ENCODE results near the gene IGFBPL1. TPM values are rescaled to one million over a fixed set of nuclear protein-coding genes. Genes with fewer than 3 reads are reported as not detected.

IGFBPL1 gene
- total RNA-seq, 2 experiments from 2014 or later = not detected

GRCh38 chr9:38362852-38363588 is 61.2 kb downstream of the IGFBPL1 start:
- CTCF ChIA-PET (ENCODE audit: unreplicated experiment) = no interaction called here
- H3K4me2 ChIP-seq (ENCODE audit: low read length) = no peak overlapping the region; the same call in 1 of the 2 replicates
- BruUV-seq (replicated peaks) = no TSS peak
- peak; percentile 31 for DNase-seq (ENCODE audit: low spot score)
- no peaks in the 10 kb centered on the region for H4K20me1 ChIP-seq (ENCODE audit: insufficient read depth, low read length)
- H3K79me2 ChIP-seq (ENCODE audit: insufficient read depth, low read depth, low read length) = no peaks in the 10 kb centered on the region
- no peak overlapping the region for H2AFZ ChIP-seq (ENCODE audit: low read length)
- H3K4me3 ChIP-seq (ENCODE audit: low read depth, low read length, poor library complexity, severe bottlenecking) = no peak overlapping the region
- no peaks in the 10 kb centered on the region for H3K9me3 ChIP-seq (ENCODE audit: low read length)
- intact Hi-C loops (cut with micrococcal nuclease; ENCODE audit: unreplicated experiment) = no loop called here
- H3K27ac ChIP-seq (ENCODE audit: low read depth, low read length, poor library complexity, severe bottlenecking) = no peak overlapping the region
- TF ChIP-seq EZH2phosphoT487 (IDR thresholded peaks at IDR 0.05; ENCODE audit: borderline replicate concordance, low read depth, low read length) (no peak), CTCF (conservative IDR thresholded peaks at IDR 0.05; ENCODE audit: low read length) (peak; percentile 73)
- POLR2A ChIA-PET = no interaction called here
- no peaks in the 10 kb centered on the region for H3K4me1 ChIP-seq (ENCODE audit: insufficient read depth, low read length, poor library complexity, severe bottlenecking)
- no peaks in the 10 kb centered on the region for H3K36me3 ChIP-seq (ENCODE audit: insufficient read depth, low read length)
- no peaks in the 10 kb centered on the region for H3K9me2 ChIP-seq (ENCODE audit: insufficient read depth, low read length)

GRCh38 chr9:38361473-38361850 is 62.8 kb downstream of the IGFBPL1 start:
- Histone ChIP-seq H3K27ac (ENCODE audit: low read depth, low read length, poor library complexity, severe bottlenecking) (no peak overlapping the region), H3K79me2 (ENCODE audit: insufficient read depth, low read depth, low read length) (no peaks in the 10 kb centered on the region), H3K9me2 (ENCODE audit: insufficient read depth, low read length) (no peaks in the 10 kb centered on the region), H3K9me3 (ENCODE audit: low read length) (no peaks in the 10 kb centered on the region), H3K4me3 (ENCODE audit: low read depth, low read length, poor library complexity, severe bottlenecking) (no peak overlapping the region), H2AFZ (ENCODE audit: low read length) (no peak overlapping the region), H3K4me1 (ENCODE audit: insufficient read depth, low read length, poor library complexity, severe bottlenecking) (no peaks in the 10 kb centered on the region), H3K36me3 (ENCODE audit: insufficient read depth, low read length) (no peaks in the 10 kb centered on the region), H3K4me2 (ENCODE audit: low read length) (no peak overlapping the region), H4K20me1 (ENCODE audit: insufficient read depth, low read length) (no peaks in the 10 kb centered on the region)
- no TSS peak for BruUV-seq (replicated peaks)
- ChIA-PET POLR2A (interaction anchor here (1.0 kb wide), 1 partner anchor 19 kb away, joined by 3 read pairs; no protein-coding TSS in a partner anchor), CTCF (ENCODE audit: unreplicated experiment) (no interaction called here)
- intact Hi-C loops (cut with micrococcal nuclease; ENCODE audit: unreplicated experiment) = no loop called here
- TF ChIP-seq EZH2phosphoT487 (IDR thresholded peaks at IDR 0.05; ENCODE audit: borderline replicate concordance, low read depth, low read length) = no peak
- no peak for TF ChIP-seq CTCF (conservative IDR thresholded peaks at IDR 0.05; ENCODE audit: low read length)
- no peak for DNase-seq (ENCODE audit: low spot score)

- Histone ChIP-seq H3K9me3 (ENCODE audit: low read length) (no peaks in the 10 kb centered on the region), H3K4me2 (ENCODE audit: low read length) (no peak overlapping the region), H3K4me3 (ENCODE audit: low read depth, low read length, poor library complexity, severe bottlenecking) (no peak overlapping the region), H3K4me1 (ENCODE audit: insufficient read depth, low read length, poor library complexity, severe bottlenecking) (no peaks in the 10 kb centered on the region), H2AFZ (ENCODE audit: low read length) (no peak overlapping the region), H3K79me2 (ENCODE audit: insufficient read depth, low read depth, low read length) (no peaks in the 10 kb centered on the region), H3K9me2 (ENCODE audit: insufficient read depth, low read length) (no peaks in the 10 kb centered on the region), H4K20me1 (ENCODE audit: insufficient read depth, low read length) (no peaks in the 10 kb centered on the region), H3K36me3 (ENCODE audit: insufficient read depth, low read length) (no peaks in the 10 kb centered on the region), H3K27ac (ENCODE audit: low read depth, low read length, poor library complexity, severe bottlenecking) (no peak overlapping the region)
- BruUV-seq (replicated peaks) = no TSS peak
- no peak for DNase-seq (ENCODE audit: low spot score)
- TF ChIP-seq EZH2phosphoT487 (IDR thresholded peaks at IDR 0.05; ENCODE audit: borderline replicate concordance, low read depth, low read length) (no peak), CTCF (conservative IDR thresholded peaks at IDR 0.05; ENCODE audit: low read length) (no peak)
- CTCF ChIA-PET (ENCODE audit: unreplicated experiment) = no interaction called here
- POLR2A ChIA-PET = interaction anchor here (1.0 kb wide), 1 partner anchor 18 kb away, joined by 3 read pairs; no protein-coding TSS in a partner anchor
- intact Hi-C loops (cut with micrococcal nuclease; ENCODE audit: unreplicated experiment) = no loop called here
Measured at GRCh38 chr9:38360839-38361472, 63.3 kb downstream of the IGFBPL1 start.
